ENCODE data around the gene C17orf75. TPM values are rescaled to one million over a fixed set of nuclear protein-coding genes. Genes with fewer than 3 reads are reported as not detected.
"Not testable (repeated sequence)": the region's sequence is repeated elsewhere in the genome, so short reads cannot be mapped to it uniquely, and the experiment has no call there.

C17orf75 gene
- total RNA-seq, 2 donors from 2014 or later = 15.3 to 16.3 TPM

DNA sequence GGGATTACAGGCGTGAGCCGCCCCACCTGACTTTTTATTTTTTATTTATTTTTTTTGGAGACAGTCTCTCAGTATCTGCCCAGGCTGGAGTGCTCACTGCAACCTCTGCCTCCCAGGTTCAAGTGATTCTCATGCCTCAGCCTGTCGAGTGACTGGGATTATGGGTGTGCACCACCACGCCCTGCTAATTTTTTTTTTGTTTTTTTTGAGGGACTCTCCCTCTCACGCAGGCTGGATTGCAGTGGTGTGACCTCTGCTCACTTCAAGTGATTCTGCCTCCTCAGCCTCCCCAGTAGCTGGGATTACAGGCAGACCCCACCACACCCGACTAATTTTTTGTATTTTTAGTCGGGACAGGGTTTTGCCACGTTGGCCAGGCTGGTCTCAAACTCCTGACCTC, 15.6 kb upstream of the C17orf75 start:
- Histone ChIP-seq H3K9me3 (no peaks in the 10 kb centered on the region), H3K27ac (no peak overlapping the region), H3K4me3 (no peak overlapping the region), H3K36me3 (peaks cover 0 to 15% of the 10 kb centered on the region in 2 donors), H3K4me1 (replicated peaks) (peaks cover 15% of the 10 kb centered on the region), H3K27me3 (replicated peaks; ENCODE audit: insufficient read depth) (no peaks in the 10 kb centered on the region)
- intact Hi-C loops (cut with DNase I) = no loop called here
- TF ChIP-seq POLR2A (IDR thresholded peaks at IDR 0.05) = no peak
- TF ChIP-seq, protein P1, sequence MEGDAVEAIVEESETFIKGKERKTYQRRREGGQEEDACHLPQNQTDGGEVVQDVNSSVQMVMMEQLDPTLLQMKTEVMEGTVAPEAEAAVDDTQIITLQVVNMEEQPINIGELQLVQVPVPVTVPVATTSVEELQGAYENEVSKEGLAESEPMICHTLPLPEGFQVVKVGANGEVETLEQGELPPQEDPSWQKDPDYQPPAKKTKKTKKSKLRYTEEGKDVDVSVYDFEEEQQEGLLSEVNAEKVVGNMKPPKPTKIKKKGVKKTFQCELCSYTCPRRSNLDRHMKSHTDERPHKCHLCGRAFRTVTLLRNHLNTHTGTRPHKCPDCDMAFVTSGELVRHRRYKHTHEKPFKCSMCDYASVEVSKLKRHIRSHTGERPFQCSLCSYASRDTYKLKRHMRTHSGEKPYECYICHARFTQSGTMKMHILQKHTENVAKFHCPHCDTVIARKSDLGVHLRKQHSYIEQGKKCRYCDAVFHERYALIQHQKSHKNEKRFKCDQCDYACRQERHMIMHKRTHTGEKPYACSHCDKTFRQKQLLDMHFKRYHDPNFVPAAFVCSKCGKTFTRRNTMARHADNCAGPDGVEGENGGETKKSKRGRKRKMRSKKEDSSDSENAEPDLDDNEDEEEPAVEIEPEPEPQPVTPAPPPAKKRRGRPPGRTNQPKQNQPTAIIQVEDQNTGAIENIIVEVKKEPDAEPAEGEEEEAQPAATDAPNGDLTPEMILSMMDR (IDR thresholded peaks at IDR 0.05) = no peak
- no peak for TF ChIP-seq POLR2AphosphoS5 (IDR thresholded peaks at IDR 0.05)
- DNase-seq (ENCODE audit: low spot score) = no peak
- WGBS = 86% methylated on average over 8 of the region's 8 CpGs

DNA sequence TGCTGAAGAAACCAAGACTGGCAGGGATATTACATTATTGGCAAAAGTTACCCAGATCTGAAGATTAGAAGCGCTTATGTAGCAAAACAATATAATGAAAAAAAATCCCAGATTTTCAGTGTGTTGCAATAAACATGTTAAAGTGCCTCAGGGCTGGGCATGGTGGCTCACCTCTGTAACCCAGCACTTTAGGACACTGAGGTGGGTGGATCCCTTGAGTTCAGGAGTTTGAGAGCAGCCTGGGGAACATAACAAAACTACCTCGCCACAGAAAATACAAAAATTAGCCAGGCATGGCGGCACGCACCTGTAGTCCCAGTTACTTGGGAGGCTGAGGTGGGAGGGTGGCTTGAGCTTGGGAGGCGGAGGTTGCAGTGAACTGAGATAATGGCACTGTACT, 14.8 kb upstream of the C17orf75 start:
- Histone ChIP-seq H3K9me3 (no peaks in the 10 kb centered on the region), H3K36me3 (peaks cover 0 to 15% of the 10 kb centered on the region in 2 donors), H3K4me1 (replicated peaks) (peaks cover 15% of the 10 kb centered on the region), H3K27me3 (replicated peaks; ENCODE audit: insufficient read depth) (no peaks in the 10 kb centered on the region), H3K27ac (no peak overlapping the region), H3K4me3 (no peak overlapping the region)
- intact Hi-C loops (cut with DNase I) = no loop called here
- no peak for DNase-seq (ENCODE audit: low spot score)
- TF ChIP-seq POLR2A (IDR thresholded peaks at IDR 0.05) = no peak
- TF ChIP-seq, protein P1 (IDR thresholded peaks at IDR 0.05) = no peak
- TF ChIP-seq POLR2AphosphoS5 (IDR thresholded peaks at IDR 0.05) = no peak
- 86% methylated on average over 5 of the region's 5 CpGs for WGBS

- 83% methylated on average over 3 of the region's 3 CpGs for WGBS
- intact Hi-C loops (cut with DNase I) = no loop called here
- H3K4me1 ChIP-seq (replicated peaks) = peaks cover 15% of the 10 kb centered on the region
Measured at GRCh38 chr17:32356378-32356743, 14.4 kb upstream of the C17orf75 start.

GRCh38 chr17:32355649-32356377, 13.8 kb upstream of the C17orf75 start:
- no peak overlapping the region for H3K4me3 ChIP-seq
- no peak for TF ChIP-seq POLR2AphosphoS5 (IDR thresholded peaks at IDR 0.05)
- TF ChIP-seq, protein P1 (IDR thresholded peaks at IDR 0.05) = no peak
- TF ChIP-seq POLR2A (IDR thresholded peaks at IDR 0.05) = no peak
- intact Hi-C loops (cut with DNase I) = no loop called here

More at GRCh38 chr17:32356378-32356743, 14.4 kb upstream of the C17orf75 start:
- no peak for DNase-seq (ENCODE audit: low spot score)
- H3K4me3 ChIP-seq = no peak overlapping the region
- H3K27ac ChIP-seq = no peak overlapping the region
- no peaks in the 10 kb centered on the region for H3K27me3 ChIP-seq (replicated peaks; ENCODE audit: insufficient read depth)
- H3K36me3 ChIP-seq = peaks cover 0 to 15% of the 10 kb centered on the region in 2 donors
- TF ChIP-seq POLR2AphosphoS5 (IDR thresholded peaks at IDR 0.05) (no peak), POLR2A (IDR thresholded peaks at IDR 0.05) (no peak)
- TF ChIP-seq, protein P1 (IDR thresholded peaks at IDR 0.05) = no peak
- no peaks in the 10 kb centered on the region for H3K9me3 ChIP-seq

DNA sequence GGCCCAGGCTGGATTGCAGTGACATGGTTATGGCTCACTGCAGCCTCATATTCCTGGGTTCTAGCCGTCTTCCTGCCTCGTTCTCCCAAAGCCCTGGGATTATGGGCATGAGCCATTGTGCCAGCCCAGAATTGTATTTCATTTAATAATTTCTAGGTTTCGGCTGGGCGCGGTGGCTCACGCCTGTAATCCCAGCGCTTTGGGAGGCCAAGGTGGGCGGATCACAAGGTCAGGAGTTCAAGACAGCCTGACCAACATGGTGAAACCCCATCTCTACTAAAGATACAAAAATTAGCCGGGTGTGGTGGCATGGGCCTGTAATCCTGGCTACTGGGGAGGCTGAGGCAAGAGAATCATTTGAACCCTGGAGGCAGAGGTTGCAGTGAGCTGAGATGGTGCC, 10.8 kb upstream of the C17orf75 start:
- WGBS = 89% methylated on average over 9 of the region's 9 CpGs
- intact Hi-C loops (cut with DNase I) = not testable (repeated sequence)

More at GRCh38 chr17:32355649-32356377, 13.8 kb upstream of the C17orf75 start:
- DNase-seq (ENCODE audit: low spot score) = no peak
- Histone ChIP-seq H3K27me3 (replicated peaks; ENCODE audit: insufficient read depth) (no peaks in the 10 kb centered on the region), H3K36me3 (peaks cover 0 to 15% of the 10 kb centered on the region in 2 donors), H3K4me1 (replicated peaks) (peaks cover 15% of the 10 kb centered on the region), H3K9me3 (no peaks in the 10 kb centered on the region), H3K27ac (no peak overlapping the region)
- 55% methylated on average over 6 of the region's 6 CpGs for WGBS

More for the DNA sequence above, 10.8 kb upstream of the C17orf75 start:
- Histone ChIP-seq H3K4me1 (replicated peaks) (peaks cover 15% of the 10 kb centered on the region), H3K4me3 (peak overlapping the region in 1 of 2 donors; percentile 55)
- H3K36me3 ChIP-seq; H3K9me3 ChIP-seq; H3K27ac ChIP-seq; DNase-seq (ENCODE audit: low spot score); H3K27me3 ChIP-seq (replicated peaks; ENCODE audit: insufficient read depth): not testable (repeated sequence)

Data from prostate gland (tissue), 2 donors.